ENCODE data around the gene LBP. TPM values are rescaled to one million over a fixed set of nuclear protein-coding genes. Genes with fewer than 3 reads are reported as not detected.
"Not testable (repeated sequence)": the region's sequence is repeated elsewhere in the genome, so short reads cannot be mapped to it uniquely, and the experiment has no call there.

The LBP gene
- total and polyA plus RNA-seq, 2 donors (not counting 3 experiments of a cell fraction or from before 2014, with no cell fraction given) = 0.03 TPM; not detected in 1

GRCh38 chr20:38377039-38377685 lies 30.9 kb downstream of the LBP start:
- H3K4me1 ChIP-seq (ENCODE audit: control insufficient read depth, extremely low read depth, insufficient read depth, low read length) = no peaks in the 10 kb centered on the region
- no peak overlapping the region for H3K4me3 ChIP-seq (replicated peaks in 1 of 3; ENCODE audit: insufficient read depth in 1 of 3, low read depth in 1 of 3, low read length in 3 of 3)
- ChIA-PET CTCF (interaction anchor here (2.2 to 5.8 kb wide), 2 partner anchors 21 to 31 kb away, joined by 8 to 27 read pairs; no protein-coding TSS in a partner anchor), POLR2A (no interaction called here)
- no peaks in the 10 kb centered on the region for H4K20me1 ChIP-seq (replicated peaks; ENCODE audit: control insufficient read depth, extremely low read depth, insufficient read depth, low read length)
- dilution Hi-C loops (cut with MboI; ENCODE audit: extremely low pct_ligation_motif_present, low sequenced_read_pairs) (no loop called here), intact Hi-C loops (cut with micrococcal nuclease) (no loop called here)
- no peak overlapping the region for H3K4me2 ChIP-seq (ENCODE audit: insufficient read depth, low read length)
- H3K9me1 ChIP-seq (replicated peaks; ENCODE audit: control insufficient read depth, extremely low read depth, insufficient read depth, low read length) = no peaks in the 10 kb centered on the region
- no peaks in the 10 kb centered on the region for H3K36me3 ChIP-seq (ENCODE audit: control insufficient read depth in 2 of 2, extremely low read depth in 1 of 2, insufficient read depth in 2 of 2, low read length in 2 of 2)
- no peak overlapping the region for H3K27ac ChIP-seq (ENCODE audit: insufficient read depth, low read depth, low read length)
- TF ChIP-seq GATA2 (IDR thresholded peaks at IDR 0.05; ENCODE audit: insufficient read depth, insufficient read length, low read depth, low read length) = no peak
- TF ChIP-seq CTCF (IDR thresholded peaks at IDR 0.05; ENCODE audit: extremely low read depth in 1 of 2, insufficient read depth in 1 of 2, low read depth in 1 of 2, low read length in 2 of 2) = no peak
- TF ChIP-seq MAX (IDR thresholded peaks at IDR 0.05; ENCODE audit: insufficient read depth, insufficient read length) = no peak
- TF ChIP-seq EZH2 (IDR thresholded peaks at IDR 0.05; ENCODE audit: borderline replicate concordance, low read depth, low read length, severe bottlenecking) = no peak
- TF ChIP-seq POLR2AphosphoS5 (IDR thresholded peaks at IDR 0.05; ENCODE audit: insufficient read depth, low read depth, low read length) = no peak
- TF ChIP-seq POLR2A (IDR thresholded peaks at IDR 0.05; ENCODE audit: low read depth, low read length) = no peak
- TF ChIP-seq JUN (IDR thresholded peaks at IDR 0.05; ENCODE audit: borderline replicate concordance, insufficient read depth, insufficient read length, low read depth) = no peak
- no peaks in the 10 kb centered on the region for H3K9me3 ChIP-seq (replicated peaks; ENCODE audit: control insufficient read depth, insufficient read depth, low read length)
- H2AFZ ChIP-seq (ENCODE audit: low read depth, low read length) = no peak overlapping the region
- FAIRE-seq = no peak
- no TSS peak for BruUV-seq (replicated peaks)
- peaks cover 10 to 16% of the 10 kb centered on the region in 2 experiments for H3K27me3 ChIP-seq (ENCODE audit: control insufficient read depth in 2 of 2, insufficient read depth in 2 of 2, low read length in 2 of 2)
- no peaks in the 10 kb centered on the region for H3K79me2 ChIP-seq (ENCODE audit: control insufficient read depth, insufficient read depth, low read length)
- no peak overlapping the region for H3K9ac ChIP-seq (replicated peaks; ENCODE audit: extremely low read depth, insufficient read depth, low read length)
- no peak for DNase-seq (ENCODE audit: low read depth, low spot score)

GRCh38 chr20:38377838-38378237 lies 31.6 kb downstream of the LBP start:
- DNase-seq (ENCODE audit: low read depth, low spot score); H3K4me1 ChIP-seq (ENCODE audit: control insufficient read depth, extremely low read depth, insufficient read depth, low read length); BruUV-seq (replicated peaks); H4K20me1 ChIP-seq (replicated peaks; ENCODE audit: control insufficient read depth, extremely low read depth, insufficient read depth, low read length); dilution Hi-C loops (cut with MboI; ENCODE audit: extremely low pct_ligation_motif_present, low sequenced_read_pairs); H3K4me2 ChIP-seq (ENCODE audit: insufficient read depth, low read length); H3K9me3 ChIP-seq (replicated peaks; ENCODE audit: control insufficient read depth, insufficient read depth, low read length); H3K4me3 ChIP-seq (replicated peaks in 1 of 3; ENCODE audit: insufficient read depth in 1 of 3, low read depth in 1 of 3, low read length in 3 of 3); H3K9me1 ChIP-seq (replicated peaks; ENCODE audit: control insufficient read depth, extremely low read depth, insufficient read depth, low read length); H3K36me3 ChIP-seq (ENCODE audit: control insufficient read depth in 2 of 2, extremely low read depth in 1 of 2, insufficient read depth in 2 of 2, low read length in 2 of 2); intact Hi-C loops (cut with micrococcal nuclease); FAIRE-seq; H2AFZ ChIP-seq (ENCODE audit: low read depth, low read length); POLR2A ChIA-PET; H3K9ac ChIP-seq (replicated peaks; ENCODE audit: extremely low read depth, insufficient read depth, low read length); H3K79me2 ChIP-seq (ENCODE audit: control insufficient read depth, insufficient read depth, low read length); H3K27ac ChIP-seq (ENCODE audit: insufficient read depth, low read depth, low read length): not testable (repeated sequence)
- CTCF ChIA-PET = interaction anchor here (2.2 kb wide), 1 partner anchor 31 kb away, joined by 8 read pairs; no protein-coding TSS in a partner anchor
- H3K27me3 ChIP-seq (ENCODE audit: control insufficient read depth in 2 of 2, insufficient read depth in 2 of 2, low read length in 2 of 2) = peaks cover 7 to 14% of the 10 kb centered on the region in 2 experiments

All from endothelial cell of umbilical vein (primary cell).